ENCODE data around the gene NEK7.

- no peak for TF ChIP-seq CTCF (IDR thresholded peaks at IDR 0.05; ENCODE audit: low read depth, low read length)
- no peak for TF ChIP-seq EZH2phosphoT487 (IDR thresholded peaks at IDR 0.05; ENCODE audit: low read depth)
These were observed 210.5 kb downstream of the NEK7 start for GRCh38 chr1:198367296-198367695.

All from OCI-LY3 (cell line).